ENCODE results near the gene DLG2.

DLG2 gene

GRCh38 chr11:84675396-84676025 lies 951.6 kb downstream of the DLG2 start:
- Histone ChIP-seq H3K9me3 (ENCODE audit: control extremely low read depth in 1 of 5, control insufficient read depth in 4 of 5, insufficient read depth in 2 of 5, low read depth in 1 of 5, low read length in 4 of 5) (no peaks in the 10 kb centered on the region), H3K4me1 (ENCODE audit: control extremely low read depth in 1 of 4, control insufficient read depth in 4 of 4, insufficient read depth in 4 of 4, low read length in 3 of 4) (no peaks in the 10 kb centered on the region), H3K36me3 (ENCODE audit: control insufficient read depth in 4 of 4, insufficient read depth in 4 of 4, low read length in 3 of 4) (no peaks in the 10 kb centered on the region), H3K27me3 (replicated peaks in 2 of 5; ENCODE audit: control insufficient read depth in 4 of 5, insufficient read depth in 5 of 5, low read length in 4 of 5) (no peaks in the 10 kb centered on the region), H3K4me3 (ENCODE audit: control insufficient read depth in 1 of 7, extremely low read depth in 1 of 7, insufficient read depth in 4 of 7, low read depth in 2 of 7, low read length in 6 of 7) (no peak overlapping the region), H3K27ac (ENCODE audit: insufficient read depth in 1 of 2, low read depth in 1 of 2, low read length in 2 of 2, poor library complexity in 1 of 2, severe bottlenecking in 2 of 2) (no peak overlapping the region)
- 87% methylated on average over 5 of the region's 5 CpGs for WGBS (ENCODE audit: insufficient coverage)
- CTCF ChIA-PET: no interaction called here
- DNase-seq: no peak
- POLR2A ChIA-PET: no interaction called here

DNA sequence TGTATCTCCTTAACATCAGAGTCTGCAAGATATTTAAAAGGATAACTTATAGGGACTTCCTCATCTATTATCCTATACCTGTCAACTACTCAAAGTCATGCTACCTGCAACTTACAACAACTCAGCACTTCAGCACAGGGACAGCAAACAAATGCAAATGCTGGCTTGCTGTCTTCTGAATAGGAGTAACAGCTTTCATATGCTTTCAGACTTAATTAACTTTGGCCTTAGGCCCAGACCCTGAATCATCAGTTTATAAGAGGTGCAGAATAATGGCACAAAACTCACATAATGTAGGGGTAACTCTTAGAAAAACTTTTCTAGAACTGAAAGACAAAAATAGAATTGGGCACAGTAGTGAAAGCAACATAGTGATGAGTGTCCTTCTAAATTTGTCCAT lies 953.4 kb downstream of the DLG2 start:
- no peaks in the 10 kb centered on the region for H3K27me3 ChIP-seq (replicated peaks in 2 of 5; ENCODE audit: control insufficient read depth in 4 of 5, insufficient read depth in 5 of 5, low read length in 4 of 5)
- DNase-seq: no peak
- no peak overlapping the region for H3K4me3 ChIP-seq (ENCODE audit: control insufficient read depth in 1 of 7, extremely low read depth in 1 of 7, insufficient read depth in 4 of 7, low read depth in 2 of 7, low read length in 6 of 7)
- POLR2A ChIA-PET: no interaction called here
- CTCF ChIA-PET: no interaction called here
- H3K27ac ChIP-seq (ENCODE audit: insufficient read depth in 1 of 2, low read depth in 1 of 2, low read length in 2 of 2, poor library complexity in 1 of 2, severe bottlenecking in 2 of 2): no peak overlapping the region
- H3K9me3 ChIP-seq (ENCODE audit: control extremely low read depth in 1 of 5, control insufficient read depth in 4 of 5, insufficient read depth in 2 of 5, low read depth in 1 of 5, low read length in 4 of 5): no peaks in the 10 kb centered on the region
- no peaks in the 10 kb centered on the region for H3K4me1 ChIP-seq (ENCODE audit: control extremely low read depth in 1 of 4, control insufficient read depth in 4 of 4, insufficient read depth in 4 of 4, low read length in 3 of 4)
- H3K36me3 ChIP-seq (ENCODE audit: control insufficient read depth in 4 of 4, insufficient read depth in 4 of 4, low read length in 3 of 4): no peaks in the 10 kb centered on the region

DNA sequence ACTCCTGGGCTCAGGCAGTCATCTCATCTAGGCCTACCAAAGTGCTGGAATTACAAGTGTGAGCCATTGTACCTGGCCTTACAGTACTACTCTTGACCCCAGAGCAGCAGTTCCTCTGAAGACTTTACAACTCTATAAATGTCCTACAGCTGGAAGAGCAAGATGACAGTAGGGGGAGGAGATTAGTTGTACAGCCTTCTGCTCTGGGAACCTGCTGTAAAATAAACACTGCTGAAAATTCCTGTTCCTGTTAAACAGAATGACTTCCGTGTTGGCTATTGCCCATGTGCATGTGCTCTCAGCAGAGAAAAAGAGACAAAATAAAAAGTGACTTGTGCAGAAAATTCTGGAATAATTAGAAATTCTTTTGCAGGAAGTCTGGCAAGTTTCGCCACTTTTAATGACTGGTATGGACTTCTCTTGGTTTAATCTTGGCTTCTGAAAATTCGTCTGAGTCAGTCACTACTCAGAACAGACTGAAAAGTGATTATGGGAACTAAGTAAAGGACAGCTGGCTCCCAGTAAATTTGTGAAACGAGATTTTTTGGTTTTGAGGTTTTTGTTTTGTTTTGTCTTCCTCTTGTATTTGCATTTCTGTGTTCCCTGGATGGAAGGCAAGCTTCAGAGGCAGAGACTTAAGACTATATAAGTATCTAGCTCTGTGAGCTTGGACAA lies 955.7 kb downstream of the DLG2 start:
- H3K4me3 ChIP-seq (ENCODE audit: control insufficient read depth in 1 of 7, extremely low read depth in 1 of 7, insufficient read depth in 4 of 7, low read depth in 2 of 7, low read length in 6 of 7): no peak overlapping the region
- ChIA-PET POLR2A (no interaction called here), CTCF (no interaction called here)
- H3K36me3 ChIP-seq (ENCODE audit: control insufficient read depth in 4 of 4, insufficient read depth in 4 of 4, low read length in 3 of 4): no peaks in the 10 kb centered on the region
- WGBS (ENCODE audit: insufficient coverage): 94% methylated on average over 4 of the region's 4 CpGs
- no peaks in the 10 kb centered on the region for H3K27me3 ChIP-seq (replicated peaks in 2 of 5; ENCODE audit: control insufficient read depth in 4 of 5, insufficient read depth in 5 of 5, low read length in 4 of 5)
- H3K27ac ChIP-seq (ENCODE audit: insufficient read depth in 1 of 2, low read depth in 1 of 2, low read length in 2 of 2, poor library complexity in 1 of 2, severe bottlenecking in 2 of 2): no peak overlapping the region
- no peak for DNase-seq
- H3K9me3 ChIP-seq (ENCODE audit: control extremely low read depth in 1 of 5, control insufficient read depth in 4 of 5, insufficient read depth in 2 of 5, low read depth in 1 of 5, low read length in 4 of 5): no peaks in the 10 kb centered on the region
- no peaks in the 10 kb centered on the region for H3K4me1 ChIP-seq (ENCODE audit: control extremely low read depth in 1 of 4, control insufficient read depth in 4 of 4, insufficient read depth in 4 of 4, low read length in 3 of 4)

DNA sequence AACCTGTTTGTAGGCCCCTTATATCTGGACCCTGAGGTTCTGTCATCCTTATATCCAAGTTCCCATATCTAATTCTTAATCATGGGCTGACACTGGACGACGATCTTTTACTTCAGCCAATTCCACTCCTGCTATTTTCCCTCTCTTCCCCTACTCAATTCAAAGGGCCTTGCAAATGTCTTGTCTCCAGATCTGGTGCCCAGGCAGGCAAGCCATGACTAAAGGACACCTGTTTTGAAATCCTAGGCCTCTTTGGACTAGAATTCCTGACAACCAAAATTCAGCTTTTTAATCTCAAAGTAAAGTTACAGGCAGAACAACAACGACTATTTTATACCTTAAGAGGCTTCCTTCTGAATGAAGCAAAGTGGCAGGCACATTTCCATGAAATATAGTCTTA lies 963.4 kb downstream of the DLG2 start:
- no peak for DNase-seq
- Histone ChIP-seq H3K27ac (ENCODE audit: insufficient read depth in 1 of 2, low read depth in 1 of 2, low read length in 2 of 2, poor library complexity in 1 of 2, severe bottlenecking in 2 of 2) (no peak overlapping the region), H3K36me3 (ENCODE audit: control insufficient read depth in 4 of 4, insufficient read depth in 4 of 4, low read length in 3 of 4) (no peaks in the 10 kb centered on the region), H3K27me3 (replicated peaks in 2 of 5; ENCODE audit: control insufficient read depth in 4 of 5, insufficient read depth in 5 of 5, low read length in 4 of 5) (no peaks in the 10 kb centered on the region), H3K4me1 (ENCODE audit: control extremely low read depth in 1 of 4, control insufficient read depth in 4 of 4, insufficient read depth in 4 of 4, low read length in 3 of 4) (no peaks in the 10 kb centered on the region), H3K9me3 (ENCODE audit: control extremely low read depth in 1 of 5, control insufficient read depth in 4 of 5, insufficient read depth in 2 of 5, low read depth in 1 of 5, low read length in 4 of 5) (no peaks in the 10 kb centered on the region), H3K4me3 (ENCODE audit: control insufficient read depth in 1 of 7, extremely low read depth in 1 of 7, insufficient read depth in 4 of 7, low read depth in 2 of 7, low read length in 6 of 7) (no peak overlapping the region)
- WGBS (ENCODE audit: insufficient coverage): 90% methylated on average over 2 of the region's 3 CpGs
- ChIA-PET CTCF (no interaction called here), POLR2A (no interaction called here)

- H3K4me3 ChIP-seq (ENCODE audit: control insufficient read depth in 1 of 7, extremely low read depth in 1 of 7, insufficient read depth in 4 of 7, low read depth in 2 of 7, low read length in 6 of 7): no peak overlapping the region
- peaks cover 0 to 2% (median 0%) of the 10 kb centered on the region in 5 experiments for H3K9me3 ChIP-seq (ENCODE audit: control extremely low read depth in 1 of 5, control insufficient read depth in 4 of 5, insufficient read depth in 2 of 5, low read depth in 1 of 5, low read length in 4 of 5)
- ChIA-PET POLR2A (no interaction called here), CTCF (no interaction called here)
- no peaks in the 10 kb centered on the region for H3K4me1 ChIP-seq (ENCODE audit: control extremely low read depth in 1 of 4, control insufficient read depth in 4 of 4, insufficient read depth in 4 of 4, low read length in 3 of 4)
- DNase-seq: no peak
- H3K27me3 ChIP-seq (replicated peaks in 2 of 5; ENCODE audit: control insufficient read depth in 4 of 5, insufficient read depth in 5 of 5, low read length in 4 of 5): no peaks in the 10 kb centered on the region
- no peaks in the 10 kb centered on the region for H3K36me3 ChIP-seq (ENCODE audit: control insufficient read depth in 4 of 4, insufficient read depth in 4 of 4, low read length in 3 of 4)
- H3K27ac ChIP-seq (ENCODE audit: insufficient read depth in 1 of 2, low read depth in 1 of 2, low read length in 2 of 2, poor library complexity in 1 of 2, severe bottlenecking in 2 of 2): no peak overlapping the region
- WGBS (ENCODE audit: insufficient coverage): no CpG with 5 or more reads among the region's 3 CpGs
Measured at GRCh38 chr11:84660257-84660977, 966.7 kb downstream of the DLG2 start.

DNA sequence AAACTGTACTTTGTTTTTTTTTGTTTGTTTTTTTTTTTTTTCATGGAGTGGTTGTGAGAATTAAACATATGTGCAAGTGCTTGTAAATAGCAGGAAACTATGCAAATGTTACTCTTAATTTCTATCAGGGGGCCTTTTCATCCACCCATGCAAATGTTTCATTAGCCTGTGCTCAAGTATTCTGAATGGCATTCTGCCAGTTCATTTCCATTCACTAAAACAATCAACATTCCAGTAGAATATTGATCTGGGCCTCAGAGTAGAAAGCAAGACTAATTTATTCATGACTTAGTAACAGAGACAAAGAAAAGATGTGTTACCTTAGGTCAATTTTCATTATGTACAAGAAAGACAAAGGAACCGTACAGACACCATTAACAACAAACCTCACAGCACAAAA lies 971.4 kb downstream of the DLG2 start:
- ChIA-PET POLR2A (no interaction called here), CTCF (no interaction called here)
- WGBS (ENCODE audit: insufficient coverage): no CpG with 5 or more reads among the region's 1 CpG
- Histone ChIP-seq H3K4me1 (ENCODE audit: control extremely low read depth in 1 of 4, control insufficient read depth in 4 of 4, insufficient read depth in 4 of 4, low read length in 3 of 4) (no peaks in the 10 kb centered on the region), H3K9me3 (ENCODE audit: control extremely low read depth in 1 of 5, control insufficient read depth in 4 of 5, insufficient read depth in 2 of 5, low read depth in 1 of 5, low read length in 4 of 5) (peaks cover 0 to 3% (median 0%) of the 10 kb centered on the region in 5 experiments), H3K36me3 (ENCODE audit: control insufficient read depth in 4 of 4, insufficient read depth in 4 of 4, low read length in 3 of 4) (no peaks in the 10 kb centered on the region), H3K27me3 (replicated peaks in 2 of 5; ENCODE audit: control insufficient read depth in 4 of 5, insufficient read depth in 5 of 5, low read length in 4 of 5) (no peaks in the 10 kb centered on the region), H3K27ac (ENCODE audit: insufficient read depth in 1 of 2, low read depth in 1 of 2, low read length in 2 of 2, poor library complexity in 1 of 2, severe bottlenecking in 2 of 2) (no peak overlapping the region), H3K4me3 (ENCODE audit: control insufficient read depth in 1 of 7, extremely low read depth in 1 of 7, insufficient read depth in 4 of 7, low read depth in 2 of 7, low read length in 6 of 7) (no peak overlapping the region)
- DNase-seq: no peak

DNA sequence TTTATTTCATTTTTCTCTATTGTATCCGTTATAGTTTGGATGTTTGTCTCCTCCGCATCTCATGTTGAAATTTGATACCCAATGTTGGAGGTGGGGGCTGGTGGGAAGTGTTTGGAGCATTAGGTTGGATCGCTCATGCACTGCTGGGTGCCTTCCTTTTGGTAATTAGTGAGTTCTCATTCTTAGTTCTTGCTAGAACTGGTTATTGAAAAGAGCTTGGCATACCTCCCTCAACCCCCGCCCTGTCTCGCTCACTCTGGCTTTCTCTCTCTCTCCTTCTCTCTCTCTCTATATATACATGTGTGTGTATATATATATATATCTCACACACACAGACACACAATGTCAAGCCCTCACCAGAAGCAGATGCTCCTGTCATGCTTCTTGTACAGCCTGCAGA lies 978.7 kb downstream of the DLG2 start:
- Histone ChIP-seq H3K4me3 (ENCODE audit: control insufficient read depth in 1 of 7, extremely low read depth in 1 of 7, insufficient read depth in 4 of 7, low read depth in 2 of 7, low read length in 6 of 7) (no peak overlapping the region), H3K36me3 (ENCODE audit: control insufficient read depth in 4 of 4, insufficient read depth in 4 of 4, low read length in 3 of 4) (no peaks in the 10 kb centered on the region), H3K27me3 (replicated peaks in 2 of 5; ENCODE audit: control insufficient read depth in 4 of 5, insufficient read depth in 5 of 5, low read length in 4 of 5) (no peaks in the 10 kb centered on the region), H3K4me1 (ENCODE audit: control extremely low read depth in 1 of 4, control insufficient read depth in 4 of 4, insufficient read depth in 4 of 4, low read length in 3 of 4) (no peaks in the 10 kb centered on the region), H3K27ac (ENCODE audit: insufficient read depth in 1 of 2, low read depth in 1 of 2, low read length in 2 of 2, poor library complexity in 1 of 2, severe bottlenecking in 2 of 2) (no peak overlapping the region), H3K9me3 (ENCODE audit: control extremely low read depth in 1 of 5, control insufficient read depth in 4 of 5, insufficient read depth in 2 of 5, low read depth in 1 of 5, low read length in 4 of 5) (peaks cover 0 to 1% (median 0%) of the 10 kb centered on the region in 5 experiments)
- ChIA-PET CTCF (no interaction called here), POLR2A (no interaction called here)
- no CpG with 5 or more reads among the region's 5 CpGs for WGBS (ENCODE audit: insufficient coverage)
- no peak for DNase-seq

Measured in common myeloid progenitor, CD34-positive (primary cell).